Lower leg skin (tissue), 4 donors: ENCODE measurements around the gene AMPD3. TPM values are rescaled to one million over a fixed set of nuclear protein-coding genes. Genes with fewer than 3 reads are reported as not detected.
A peak's percentile ranks its signal among the peaks of the same experiment; 100 is the strongest.

ENCODE experiments used
- DNase-seq, 2 donors: peaks; one replicate each; pipeline ENCODE4 v3.0.0-alpha.2; 2019; ENCODE audit warnings: low spot score in 2 of 2
- H3K4me3 ChIP-seq: fragments of 200-600 bp; sonication (generic); 2 replicates; pipeline ENCODE4 v1.5.1; 2017; ENCODE audit warnings: mild to moderate bottlenecking, low read depth; ENCODE audit not compliant: poor library complexity, severe bottlenecking
- CTCF ChIP-seq, 3 donors: fragments of 450-650 bp; IDR thresholded peaks; one replicate each; pipeline ENCODE4 v1.5.1; 2016; ENCODE audit warnings: antibody characterized with exemption in 3 of 3, mild to moderate bottlenecking in 3 of 3, moderate library complexity in 2 of 3
- POLR2A ChIP-seq, 2 donors: fragments of 450-650 bp; IDR thresholded peaks; one replicate each; pipeline ENCODE4 v1.6.1; 2016 to 2017; ENCODE audit warnings: antibody characterized with exemption in 2 of 2, mild to moderate bottlenecking in 1 of 2, moderate library complexity in 1 of 2
- WGBS, 2 donors: methylation state at CpG; one replicate each; pipeline ENCODE4 v1.1.5; 2018; 5-methylcytosine and 5-hydroxymethylcytosine counted together
- intact Hi-C: fragments of 100-400 bp; cut with DNase I; formaldehyde crosslinking; loops from one replicate; pipeline ENCODE4 v1.15.0; 2023; ENCODE audit warnings: low total_unique reads
- total RNA-seq, 4 donors: library from RNA; depleted of rRNA; stranded (reverse); fragments of >200 nt; gene quantifications; one replicate each; pipeline ENCODE4 v1.1.0, GENCODE V29; 2016

The AMPD3 gene
- total RNA-seq, 4 donors from 2014 or later = 30.2 to 43.3 (median 32.6) TPM

DNA sequence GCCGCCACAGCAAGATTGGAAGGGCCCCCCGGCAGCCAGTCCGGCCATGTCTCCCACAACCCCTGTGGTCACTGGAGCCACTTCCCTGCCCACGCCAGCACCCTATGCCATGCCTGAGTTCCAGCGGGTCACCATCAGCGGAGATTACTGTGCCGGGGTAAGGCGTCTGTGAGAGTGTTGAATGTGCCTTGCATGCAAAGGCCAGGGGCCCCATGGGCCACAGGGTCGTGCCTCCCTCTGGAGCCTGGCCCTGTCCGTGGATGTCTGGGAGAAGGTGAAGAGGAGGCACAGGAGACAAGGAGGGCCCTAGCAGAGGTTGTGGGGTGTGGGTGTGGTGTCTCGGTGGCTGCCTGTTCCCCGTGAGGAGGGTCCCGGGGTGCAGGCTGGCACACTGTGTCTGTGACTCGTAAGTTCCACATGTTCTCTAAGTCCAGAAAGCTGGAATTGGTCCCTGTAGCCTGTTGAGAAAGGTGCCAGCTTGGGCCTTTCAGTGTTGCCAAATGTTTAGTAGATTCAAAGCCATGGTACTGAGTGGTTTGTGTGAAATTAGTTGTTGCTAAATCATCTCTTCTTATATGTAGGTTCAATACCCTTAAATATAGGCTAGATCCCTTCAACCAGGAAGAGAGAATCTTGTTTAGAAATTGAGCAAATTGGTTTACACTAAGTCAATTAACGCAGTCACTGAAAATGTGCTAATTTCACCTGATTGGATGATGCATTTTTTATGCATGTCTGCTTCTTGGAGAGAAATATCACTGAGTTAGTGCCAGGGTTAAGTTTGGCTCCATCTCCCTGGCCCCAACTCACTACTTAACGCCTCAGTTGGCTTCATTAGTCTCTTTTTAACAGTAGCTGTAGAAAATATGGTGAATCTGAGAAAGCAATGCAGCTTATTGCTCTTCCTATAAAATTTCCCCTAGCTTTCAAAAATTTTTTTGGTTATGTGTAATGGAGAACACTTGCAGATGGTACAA lies 23.8 kb downstream of the AMPD3 start:
- intact Hi-C loops = no loop called here
- H3K4me3 ChIP-seq = no peak overlapping the region
- TF ChIP-seq POLR2A (IDR thresholded peaks at IDR 0.05) (no peak), CTCF (IDR thresholded peaks at IDR 0.05) (no peak)
- 70 to 71% methylated on average over 16 of the region's 16 CpGs for WGBS, 2 donors
- peak in 1 of 2 donors; percentile 77 for DNase-seq

DNA sequence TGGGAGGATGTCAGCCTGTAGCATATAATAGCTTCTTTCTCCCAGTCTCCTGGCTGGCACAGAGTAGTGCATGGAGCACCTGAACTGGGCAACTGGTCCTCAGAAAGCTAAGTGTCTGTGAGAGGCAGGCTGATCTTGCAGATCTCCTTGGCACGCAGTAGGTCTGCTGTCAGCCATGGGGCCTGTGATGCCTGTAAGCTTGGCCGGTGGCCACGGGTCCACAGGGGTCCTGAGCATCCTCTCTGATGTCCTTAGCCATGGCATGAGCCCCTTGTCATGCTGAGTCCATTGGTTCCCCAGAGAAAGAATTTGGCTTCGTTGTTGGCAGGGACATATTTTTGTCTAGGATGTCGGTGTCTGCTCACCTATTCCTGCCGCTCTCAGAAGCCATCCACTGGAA lies 25.0 kb downstream of the AMPD3 start:
- WGBS, 2 donors = 89 to 92% methylated on average over 6 of the region's 6 CpGs

GRCh38 chr11:10480760-10481159 lies 25.7 kb downstream of the AMPD3 start:
- 74 to 86% methylated on average over 2 of the region's 2 CpGs for WGBS, 2 donors
- DNase-seq = no peak
- no peak for TF ChIP-seq CTCF (IDR thresholded peaks at IDR 0.05)
- TF ChIP-seq POLR2A (IDR thresholded peaks at IDR 0.05) = no peak
- H3K4me3 ChIP-seq = no peak overlapping the region
- intact Hi-C loops = no loop called here

More for the DNA sequence above, 25.0 kb downstream of the AMPD3 start:
- intact Hi-C loops = no loop called here
- no peak overlapping the region for H3K4me3 ChIP-seq
- TF ChIP-seq CTCF (IDR thresholded peaks at IDR 0.05) (no peak), POLR2A (IDR thresholded peaks at IDR 0.05) (no peak)
- peak in 1 of 2 donors; percentile 57 for DNase-seq

- 93 to 96% methylated on average over 16 of the region's 16 CpGs for WGBS, 2 donors
- H3K4me3 ChIP-seq = no peak overlapping the region
- intact Hi-C loops = no loop called here
- TF ChIP-seq CTCF (IDR thresholded peaks at IDR 0.05) (no peak), POLR2A (IDR thresholded peaks at IDR 0.05) (no peak)
- DNase-seq = no peak
Observed at GRCh38 chr11:10481560-10482349, 26.7 kb downstream of the AMPD3 start.

DNA sequence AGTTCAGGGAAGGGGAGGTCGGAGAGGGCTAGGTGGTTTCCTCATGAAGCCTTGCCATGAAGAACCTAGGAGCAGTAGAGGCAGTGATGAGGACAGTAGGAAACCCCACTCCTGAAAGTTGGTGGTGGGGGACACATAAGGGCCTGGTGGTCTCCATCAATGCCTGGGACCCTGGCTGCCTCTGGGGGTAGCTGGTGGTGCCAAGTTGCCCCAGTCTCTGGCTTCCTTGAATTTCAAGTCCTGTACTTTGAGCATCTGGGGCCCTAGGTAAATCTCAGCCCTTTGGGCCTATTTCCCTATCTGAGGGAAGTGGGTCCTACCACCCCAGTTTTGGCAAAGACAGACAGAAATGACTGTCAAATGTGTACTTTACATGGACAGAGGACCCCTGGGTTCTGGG lies 28.1 kb downstream of the AMPD3 start:
- intact Hi-C loops = no loop called here
- peak in 1 of 2 donors; percentile 59 for DNase-seq
- TF ChIP-seq POLR2A (IDR thresholded peaks at IDR 0.05) (no peak), CTCF (IDR thresholded peaks at IDR 0.05) (no peak)

More for the DNA sequence above, 28.1 kb downstream of the AMPD3 start:
- 100% methylated on average over 1 of the region's 1 CpG for whole genome bisulfite sequencing, 2 donors
- H3K4me3 ChIP-seq = no peak overlapping the region
